ENCODE data around the gene KCNE1. TPM values are rescaled to one million over a fixed set of nuclear protein-coding genes. Genes with fewer than 3 reads are reported as not detected.
"Not testable (repeated sequence)": the region's sequence is repeated elsewhere in the genome, so short reads cannot be mapped to it uniquely, and the experiment has no call there.

Gene KCNE1
- total RNA-seq, 2 experiments from 2014 or later, result 0.15 to 0.26 TPM

GRCh38 chr21:34517039-34517438 is 5.0 kb upstream of the KCNE1 start:
- Mint-ChIP-seq H3K36me3 (no peaks in the 10 kb centered on the region), H3K9me3 (ENCODE audit: low read depth) (no peaks in the 10 kb centered on the region), H3K4me3 (no peak overlapping the region), H3K4me1 (peaks cover 10% of the 10 kb centered on the region), H3K27me3 (no peaks in the 10 kb centered on the region), H3K27ac (no peak overlapping the region)
- CTCF ChIA-PET, result interaction anchor here (0.6 to 1.5 kb wide), 5 partner anchors 8 to 155 kb away, joined by 3 to 7 read pairs (median 3); no protein-coding TSS in a partner anchor
- no peak for DNase-seq
- ATAC-seq, result no peak

- DNase-seq, result no peak
- H3K27ac Mint-ChIP-seq, result no peak overlapping the region
- peaks cover 10% of the 10 kb centered on the region for H3K4me1 Mint-ChIP-seq
- H3K4me3 Mint-ChIP-seq, result no peak overlapping the region
- no peaks in the 10 kb centered on the region for H3K36me3 Mint-ChIP-seq
- CTCF ChIA-PET, result interaction anchor here (1.2 kb wide), 1 partner anchor 116 kb away, joined by 3 read pairs; no protein-coding TSS in a partner anchor
- no peaks in the 10 kb centered on the region for H3K27me3 Mint-ChIP-seq
- no peak for ATAC-seq
- no peaks in the 10 kb centered on the region for H3K9me3 Mint-ChIP-seq (ENCODE audit: low read depth)
Measured at GRCh38 chr21:34514576-34515115, 2.6 kb upstream of the KCNE1 start.

DNA sequence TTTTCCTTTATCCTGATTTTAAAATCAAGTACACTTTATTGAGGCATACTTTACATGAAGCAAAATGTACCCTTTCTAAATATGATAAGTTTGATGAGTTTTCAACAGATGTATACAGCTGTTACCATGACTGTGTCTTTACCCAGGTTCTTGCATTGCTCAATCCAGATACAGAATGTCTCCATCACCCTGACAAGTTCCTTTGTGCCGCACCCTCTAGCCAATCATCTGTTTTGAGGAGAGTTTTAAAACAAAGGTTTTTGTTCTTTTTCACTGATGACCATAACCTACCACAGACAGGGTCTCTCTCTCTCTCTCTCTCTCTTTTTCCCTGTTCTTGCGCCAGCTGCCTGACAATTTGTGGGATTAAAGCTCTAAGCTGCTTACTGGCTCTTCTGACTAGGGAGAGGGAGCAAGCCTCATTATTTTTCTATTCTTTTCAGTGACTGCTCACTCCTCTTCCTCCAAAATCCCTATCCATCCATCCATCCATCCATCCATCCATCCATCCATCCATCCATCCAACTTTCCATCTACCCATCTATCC is 1.2 kb upstream of the KCNE1 start:
- ATAC-seq, result no peak
- Mint-ChIP-seq H3K36me3 (no peaks in the 10 kb centered on the region), H3K27me3 (no peaks in the 10 kb centered on the region), H3K4me1 (peaks cover 10% of the 10 kb centered on the region), H3K4me3 (no peak overlapping the region), H3K9me3 (ENCODE audit: low read depth) (no peaks in the 10 kb centered on the region), H3K27ac (no peak overlapping the region)
- no peak for DNase-seq
- CTCF ChIA-PET, result no interaction called here

DNA sequence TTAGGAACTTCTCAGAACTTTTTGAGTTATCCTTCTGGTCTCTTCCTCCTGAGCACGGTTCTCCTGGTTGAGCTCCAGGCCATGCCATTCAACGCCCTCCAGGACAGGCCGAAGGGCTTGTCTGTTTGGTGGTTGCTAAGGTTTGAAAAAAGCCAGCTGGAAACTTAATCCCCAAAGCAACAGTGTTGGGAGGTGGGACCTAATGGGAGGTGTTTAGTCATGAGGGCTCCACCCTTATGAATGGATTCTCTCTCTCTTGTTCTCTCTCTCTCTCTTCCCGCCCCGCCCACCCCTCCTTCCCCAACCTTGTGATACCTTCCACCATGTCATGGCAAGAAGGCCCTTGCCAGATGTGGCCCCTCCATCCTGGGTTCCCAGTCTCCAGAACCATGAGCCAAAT is 829 bp downstream of the KCNE1 start:
- ATAC-seq, result no peak
- H3K36me3 Mint-ChIP-seq, result no peaks in the 10 kb centered on the region
- H3K4me1 Mint-ChIP-seq, result no peaks in the 10 kb centered on the region
- no peak for DNase-seq
- CTCF ChIA-PET, result interaction anchor here (0.6 to 2.0 kb wide), 6 partner anchors 13 to 382 kb away, joined by 3 to 10 read pairs (median 4); no protein-coding TSS in a partner anchor
- H3K27ac Mint-ChIP-seq, result no peak overlapping the region
- peaks cover 5% of the 10 kb centered on the region for H3K27me3 Mint-ChIP-seq
- H3K9me3 Mint-ChIP-seq (ENCODE audit: low read depth), result no peaks in the 10 kb centered on the region
- no peak overlapping the region for H3K4me3 Mint-ChIP-seq

DNA sequence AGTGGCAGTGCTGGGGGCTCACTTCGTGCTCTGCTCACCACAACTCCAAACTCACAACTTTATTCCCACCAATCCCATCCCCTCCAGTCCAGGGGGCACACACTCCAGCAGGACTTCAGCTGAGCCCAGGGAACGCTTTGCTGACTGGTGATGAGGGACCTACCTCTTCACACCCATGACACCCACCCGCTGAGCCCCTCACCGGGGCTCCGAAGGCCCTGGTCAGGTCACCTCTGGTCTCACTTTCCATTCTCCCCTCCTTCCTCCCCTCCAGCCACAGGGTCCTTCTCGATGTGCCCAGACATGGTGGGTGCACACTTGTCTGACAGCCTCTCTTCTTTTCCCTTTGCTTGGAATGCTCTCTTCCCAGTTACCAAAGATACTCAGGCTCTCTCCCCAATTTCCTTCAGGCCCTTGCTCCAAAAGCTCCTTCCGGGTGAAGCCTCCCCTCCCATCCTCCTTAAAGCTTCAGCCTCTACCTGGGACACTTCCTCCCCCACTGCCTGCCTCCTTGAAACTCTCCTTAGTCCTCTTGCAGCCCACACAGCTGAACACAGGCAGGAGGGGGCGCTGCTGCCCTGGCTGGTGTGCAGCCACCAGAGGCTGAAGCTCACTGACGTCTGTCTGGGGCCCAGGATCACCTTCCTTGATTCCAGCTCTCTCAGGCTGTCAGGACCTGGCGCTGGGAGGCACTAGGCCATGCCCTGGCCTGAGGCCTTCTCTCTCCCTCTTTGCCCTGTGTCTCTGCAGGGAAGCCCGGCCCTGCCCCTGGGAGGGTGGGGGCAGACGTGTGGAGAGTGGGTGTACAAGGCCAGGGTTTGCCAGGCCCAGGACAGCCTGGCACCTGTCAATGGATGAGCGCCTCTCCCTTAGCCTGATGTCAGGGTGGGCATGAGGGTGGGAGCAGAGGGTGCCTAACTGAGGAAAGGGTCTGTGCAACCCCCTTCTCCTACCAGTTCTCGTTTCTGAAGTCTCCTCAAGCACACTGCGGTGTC is 1.6 kb downstream of the KCNE1 start:
- Mint-ChIP-seq H3K27ac (no peak overlapping the region), H3K27me3 (peaks cover 5% of the 10 kb centered on the region), H3K9me3 (ENCODE audit: low read depth) (no peaks in the 10 kb centered on the region), H3K4me3 (no peak overlapping the region), H3K36me3 (no peaks in the 10 kb centered on the region), H3K4me1 (no peaks in the 10 kb centered on the region)
- peak; percentile 58 for DNase-seq
- peak; percentile 68 for ATAC-seq
- CTCF ChIA-PET, result interaction anchor here (1.1 to 2.0 kb wide), 5 partner anchors 12 to 119 kb away, joined by 3 to 10 read pairs (median 4); no protein-coding TSS in a partner anchor

- Mint-ChIP-seq H3K9me3 (ENCODE audit: low read depth) (no peaks in the 10 kb centered on the region), H3K36me3 (no peaks in the 10 kb centered on the region), H3K27me3 (peaks cover 5% of the 10 kb centered on the region), H3K27ac (no peak overlapping the region), H3K4me3 (no peak overlapping the region), H3K4me1 (no peaks in the 10 kb centered on the region)
- CTCF ChIA-PET, result interaction anchor here (0.6 to 1.4 kb wide), 4 partner anchors 8 to 93 kb away, joined by 3 to 4 read pairs (median 4); no protein-coding TSS in a partner anchor
- no peak for ATAC-seq
- no peak for DNase-seq
Measured at GRCh38 chr21:34509151-34509550, 2.9 kb downstream of the KCNE1 start.

DNA sequence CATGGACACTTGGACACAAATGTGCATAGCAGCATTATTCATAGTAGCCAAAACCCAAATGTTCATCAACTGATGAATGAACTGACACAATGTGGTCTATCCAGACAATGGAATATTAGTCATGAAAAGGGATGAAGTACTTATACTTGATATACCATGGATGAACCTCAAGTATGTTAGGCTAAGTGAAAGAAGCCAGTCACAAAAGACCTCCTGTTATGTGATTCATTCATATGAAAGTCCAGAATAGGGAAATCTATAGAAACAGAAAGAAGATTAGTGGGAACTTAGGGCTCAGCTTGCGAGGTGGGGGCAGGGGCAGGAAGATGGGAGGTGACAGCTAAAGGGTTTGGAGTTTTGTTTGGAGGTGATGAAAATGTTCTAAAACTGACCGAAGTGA is 7.4 kb downstream of the KCNE1 start:
- H3K4me3 Mint-ChIP-seq, result no peak overlapping the region
- CTCF ChIA-PET, result no interaction called here

DNA sequence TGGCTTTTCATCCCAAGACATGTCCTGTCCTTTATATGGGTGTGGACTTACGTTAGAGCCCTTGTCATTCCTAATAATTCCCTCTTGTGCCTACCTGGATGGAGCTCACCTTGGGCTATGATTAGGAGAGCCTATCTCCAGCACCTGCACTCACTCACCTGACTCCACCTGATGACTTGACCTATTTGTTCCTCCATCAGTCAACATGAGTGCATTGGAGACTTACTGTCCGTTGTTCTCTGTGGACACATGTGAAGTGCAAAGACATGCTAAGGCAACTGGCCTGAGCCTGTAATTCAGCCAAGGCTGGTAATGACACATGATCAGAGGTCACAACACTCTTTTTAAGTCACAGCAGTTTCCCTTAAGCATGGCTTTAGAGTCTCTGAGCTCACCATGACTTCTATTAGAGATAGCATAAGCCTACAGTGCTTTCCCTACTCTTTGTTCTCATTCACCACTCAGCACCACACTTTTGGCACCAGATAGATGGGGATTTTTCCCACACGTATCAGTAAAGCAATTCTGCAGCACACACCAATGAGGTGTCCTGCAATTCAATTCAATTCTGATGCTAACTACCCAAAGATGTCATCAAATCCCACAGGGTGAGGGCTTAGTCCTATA is 9.4 kb downstream of the KCNE1 start:
- ATAC-seq (no peak), DNase-seq (no peak)
- H3K4me1 Mint-ChIP-seq, result no peaks in the 10 kb centered on the region
- no peak overlapping the region for H3K4me3 Mint-ChIP-seq
- no peaks in the 10 kb centered on the region for H3K9me3 Mint-ChIP-seq (ENCODE audit: low read depth)
- H3K27me3 Mint-ChIP-seq, result peaks cover 25% of the 10 kb centered on the region
- CTCF ChIA-PET, result interaction anchor here (1.5 kb wide), 1 partner anchor 100 kb away, joined by 4 read pairs; no protein-coding TSS in a partner anchor
- no peak overlapping the region for H3K27ac Mint-ChIP-seq
- no peaks in the 10 kb centered on the region for H3K36me3 Mint-ChIP-seq

More for the DNA sequence above, 7.4 kb downstream of the KCNE1 start:
- DNase-seq, result no peak
- Mint-ChIP-seq H3K27ac (no peak overlapping the region), H3K36me3 (no peaks in the 10 kb centered on the region), H3K9me3 (ENCODE audit: low read depth) (no peaks in the 10 kb centered on the region), H3K4me1 (no peaks in the 10 kb centered on the region), H3K27me3 (peaks cover 17% of the 10 kb centered on the region)
- ATAC-seq, result no peak

GRCh38 chr21:34501716-34502115 is 10.3 kb downstream of the KCNE1 start:
- H3K4me3 Mint-ChIP-seq, result no peak overlapping the region
- H3K27ac Mint-ChIP-seq, result no peak overlapping the region
- peaks cover 3% of the 10 kb centered on the region for H3K9me3 Mint-ChIP-seq (ENCODE audit: low read depth)
- ATAC-seq (no peak), DNase-seq (no peak)
- H3K27me3 Mint-ChIP-seq, result peaks cover 22% of the 10 kb centered on the region
- no peaks in the 10 kb centered on the region for H3K36me3 Mint-ChIP-seq
- CTCF ChIA-PET, result no interaction called here
- H3K4me1 Mint-ChIP-seq, result no peaks in the 10 kb centered on the region

- ATAC-seq (no peak), DNase-seq (no peak)
- Mint-ChIP-seq H3K27me3 (peaks cover 28% of the 10 kb centered on the region), H3K36me3 (peaks cover 2% of the 10 kb centered on the region), H3K27ac (no peak overlapping the region), H3K9me3 (ENCODE audit: low read depth) (peaks cover 5% of the 10 kb centered on the region), H3K4me1 (no peaks in the 10 kb centered on the region), H3K4me3 (no peak overlapping the region)
- CTCF ChIA-PET, result no interaction called here
Measured at GRCh38 chr21:34500191-34500590, 11.8 kb downstream of the KCNE1 start.

DNA sequence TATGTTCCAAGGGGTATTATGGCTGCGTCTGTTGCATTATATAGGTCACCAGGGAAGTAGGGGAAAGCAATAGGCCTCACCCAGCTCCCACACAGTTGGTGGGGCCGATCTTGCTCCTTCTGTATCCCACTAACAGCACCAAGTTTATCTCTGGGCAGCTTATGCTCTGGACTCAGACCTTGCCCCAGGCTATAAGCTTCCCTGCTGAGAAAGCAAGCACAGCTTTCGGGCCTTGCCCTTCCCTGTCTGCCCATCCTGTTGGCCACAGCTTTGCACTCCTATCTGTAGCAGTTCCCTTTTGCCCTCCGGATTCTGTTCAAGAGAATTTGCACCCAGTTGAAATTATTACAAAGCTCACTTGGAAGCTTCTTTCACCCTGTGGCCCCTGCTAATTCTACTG is 12.9 kb downstream of the KCNE1 start:
- H3K36me3 Mint-ChIP-seq, result peaks cover 2% of the 10 kb centered on the region

GRCh38 chr21:34498623-34499022 is 13.4 kb downstream of the KCNE1 start:
- Mint-ChIP-seq H3K4me3 (no peak overlapping the region), H3K4me1 (no peaks in the 10 kb centered on the region)
- CTCF ChIA-PET, result interaction anchor here (1.9 kb wide), 1 partner anchor 12 kb away, joined by 4 read pairs; no protein-coding TSS in a partner anchor

More for the DNA sequence above, 12.9 kb downstream of the KCNE1 start:
- ATAC-seq (no peak), DNase-seq (no peak)
- Mint-ChIP-seq H3K27ac (no peak overlapping the region), H3K4me1 (no peaks in the 10 kb centered on the region), H3K27me3 (peaks cover 28% of the 10 kb centered on the region), H3K9me3 (ENCODE audit: low read depth) (peaks cover 5% of the 10 kb centered on the region), H3K4me3 (no peak overlapping the region)
- CTCF ChIA-PET, result interaction anchor here (1.9 kb wide), 1 partner anchor 12 kb away, joined by 4 read pairs; no protein-coding TSS in a partner anchor

GRCh38 chr21:34483854-34484253 is 28.2 kb downstream of the KCNE1 start:
- CTCF ChIA-PET; H3K4me3 Mint-ChIP-seq; DNase-seq; H3K27me3 Mint-ChIP-seq; H3K4me1 Mint-ChIP-seq; H3K27ac Mint-ChIP-seq; ATAC-seq; H3K36me3 Mint-ChIP-seq; H3K9me3 Mint-ChIP-seq (ENCODE audit: low read depth): not testable (repeated sequence)

More at GRCh38 chr21:34498623-34499022, 13.4 kb downstream of the KCNE1 start:
- H3K36me3 Mint-ChIP-seq, result peaks cover 2% of the 10 kb centered on the region
- no peak for ATAC-seq
- H3K27me3 Mint-ChIP-seq, result peaks cover 28% of the 10 kb centered on the region
- no peak overlapping the region for H3K27ac Mint-ChIP-seq
- peaks cover 5% of the 10 kb centered on the region for H3K9me3 Mint-ChIP-seq (ENCODE audit: low read depth)
- DNase-seq, result no peak

Measured in activated CD8-positive, alpha-beta memory T cell treated with anti-CD3 and anti-CD28 coated beads, Interleukin-2, amount 10 ng/mL, durations not matched to agents 7 days and 5 days (primary cell).